OCI-LY3 (cell line): ENCODE measurements around the gene YPEL4.

Experiments
- H2AFZ ChIP-seq: fragments of 200-600, 300-600 bp; shearing (Covaris generic); 2 replicates; pipeline ENCODE4 v1.6.0; 2014; ENCODE audit warnings: antibody characterized with exemption, low read depth, low read length
- H3K27ac ChIP-seq: fragments of 200-600, 300-600 bp; sonication (generic); 2 replicates; pipeline ENCODE4 v1.5.1; 2014; ENCODE audit warnings: mild to moderate bottlenecking, low read length, moderate library complexity, mixed read lengths
- H3K27me3 ChIP-seq: fragments of 200-600, 300-600 bp; sonication (generic); 2 replicates; pipeline ENCODE4 v1.6.1; 2014; ENCODE audit warnings: low read depth, low read length, mixed read lengths
- H3K36me3 ChIP-seq: fragments of 200-600, 300-600 bp; sonication (generic); replicated peaks from 2 replicates; pipeline ENCODE3; 2014; ENCODE audit warnings: low read depth, low read length, mixed read lengths
- H3K4me1 ChIP-seq: fragments of 300-600, 200-600 bp; sonication (generic); 2 replicates; pipeline ENCODE4 v1.6.1; 2014; ENCODE audit warnings: low read length, mixed read lengths
- H3K4me2 ChIP-seq: fragments of 200-600, 300-600 bp; sonication (generic); 2 replicates; pipeline ENCODE4 v1.6.1; 2014; ENCODE audit warnings: low read length, mixed read lengths
- H3K4me3 ChIP-seq: fragments of 300-600, 200-600 bp; sonication (generic); 2 replicates; pipeline ENCODE4 v1.5.1; 2014; ENCODE audit warnings: antibody characterized with exemption, mild to moderate bottlenecking, low read length, moderate library complexity
- H3K79me2 ChIP-seq: fragments of 300-600, 200-600 bp; shearing (Covaris generic); 2 replicates; pipeline ENCODE4 v1.6.1; 2014; ENCODE audit warnings: mild to moderate bottlenecking, low read length, mixed read lengths
- H3K9ac ChIP-seq: fragments of 300-600, 200-600 bp; shearing (Covaris generic); 2 replicates; pipeline ENCODE4 v1.6.0; 2014; ENCODE audit warnings: mild to moderate bottlenecking, low read length, moderate library complexity
- H3K9me3 ChIP-seq: fragments of 200-600, 300-600 bp; shearing (Covaris generic); 2 replicates; pipeline ENCODE4 v1.6.1; 2014; ENCODE audit warnings: low read length, mixed read lengths; ENCODE audit not compliant: insufficient read depth
- H4K20me1 ChIP-seq: fragments of 200-600, 300-600 bp; sonication (generic); 2 replicates; pipeline ENCODE4 v1.6.1; 2016; ENCODE audit warnings: low read length, mixed read lengths; ENCODE audit not compliant: insufficient read depth
- EZH2phosphoT487 ChIP-seq: fragments of 200-600 bp; shearing (Covaris generic); IDR thresholded peaks from 2 replicates; pipeline ENCODE4 v1.6.1; 2018; ENCODE audit warnings: antibody characterized with exemption, mixed run types, low read depth
- TF ChIP-seq, protein P1 (sequence below): fragments of 200-600, 300-600 bp; sonication (generic); IDR thresholded peaks from 2 replicates; pipeline ENCODE4 v1.5.1; 2014; ENCODE audit warnings: antibody characterized with exemption, low read length, low read depth

YPEL4 gene

DNA sequence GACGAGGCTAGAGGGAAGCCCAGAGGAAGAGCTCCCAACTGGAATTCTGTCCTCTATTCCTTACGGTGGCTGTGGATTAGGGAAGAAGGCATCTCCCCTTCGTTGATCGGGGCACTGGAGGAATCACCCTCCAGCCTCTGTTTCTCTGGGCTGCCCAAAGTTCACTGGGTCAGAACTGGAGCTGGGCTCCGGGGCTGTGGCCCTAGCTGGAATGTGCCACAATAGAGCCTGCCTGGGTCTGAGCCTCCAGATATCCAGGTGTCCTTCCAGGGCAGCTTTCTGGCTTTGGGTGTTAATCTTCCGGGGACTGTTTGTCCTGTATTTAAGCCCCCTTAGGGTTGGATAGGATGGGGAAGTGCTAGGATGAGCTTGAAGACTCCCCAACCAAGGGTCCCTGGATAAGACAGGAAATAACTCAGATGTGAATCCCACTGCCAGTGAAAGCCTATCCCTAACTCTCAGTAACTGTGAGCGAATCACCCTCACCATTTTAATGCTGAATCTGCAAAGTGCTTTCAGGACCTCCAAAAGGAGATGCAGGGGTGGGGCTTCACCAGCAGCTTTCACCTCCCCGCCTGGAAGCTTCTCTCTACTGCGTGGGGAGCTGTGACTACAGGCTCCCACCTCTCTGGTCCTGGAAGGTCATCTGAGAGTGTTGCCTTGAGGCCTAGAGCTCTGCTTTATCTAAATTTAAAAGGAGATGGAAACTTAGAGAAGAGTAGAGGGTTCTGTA lies 9.5 kb downstream of the YPEL4 start:
- Histone ChIP-seq H2AFZ (no peak overlapping the region; the same call in 1 of the 2 replicates), H3K36me3 (no peaks in the 10 kb centered on the region), H3K9me3 (no peaks in the 10 kb centered on the region), H3K9ac (no peak overlapping the region), H3K27me3 (peaks cover 8% of the 10 kb centered on the region; the same call in 1 of the 2 replicates), H3K4me3 (0 out of 2 replicates have a peak overlapping the region, but pooled peaks have one; percentile 8), H4K20me1 (no peaks in the 10 kb centered on the region), H3K79me2 (no peaks in the 10 kb centered on the region), H3K4me1 (peaks cover 37% of the 10 kb centered on the region), H3K4me2 (peak overlapping the region; percentile 41), H3K27ac (no peak overlapping the region)
- TF ChIP-seq, protein P1, sequence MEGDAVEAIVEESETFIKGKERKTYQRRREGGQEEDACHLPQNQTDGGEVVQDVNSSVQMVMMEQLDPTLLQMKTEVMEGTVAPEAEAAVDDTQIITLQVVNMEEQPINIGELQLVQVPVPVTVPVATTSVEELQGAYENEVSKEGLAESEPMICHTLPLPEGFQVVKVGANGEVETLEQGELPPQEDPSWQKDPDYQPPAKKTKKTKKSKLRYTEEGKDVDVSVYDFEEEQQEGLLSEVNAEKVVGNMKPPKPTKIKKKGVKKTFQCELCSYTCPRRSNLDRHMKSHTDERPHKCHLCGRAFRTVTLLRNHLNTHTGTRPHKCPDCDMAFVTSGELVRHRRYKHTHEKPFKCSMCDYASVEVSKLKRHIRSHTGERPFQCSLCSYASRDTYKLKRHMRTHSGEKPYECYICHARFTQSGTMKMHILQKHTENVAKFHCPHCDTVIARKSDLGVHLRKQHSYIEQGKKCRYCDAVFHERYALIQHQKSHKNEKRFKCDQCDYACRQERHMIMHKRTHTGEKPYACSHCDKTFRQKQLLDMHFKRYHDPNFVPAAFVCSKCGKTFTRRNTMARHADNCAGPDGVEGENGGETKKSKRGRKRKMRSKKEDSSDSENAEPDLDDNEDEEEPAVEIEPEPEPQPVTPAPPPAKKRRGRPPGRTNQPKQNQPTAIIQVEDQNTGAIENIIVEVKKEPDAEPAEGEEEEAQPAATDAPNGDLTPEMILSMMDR = no peak
- no peak for TF ChIP-seq EZH2phosphoT487

DNA sequence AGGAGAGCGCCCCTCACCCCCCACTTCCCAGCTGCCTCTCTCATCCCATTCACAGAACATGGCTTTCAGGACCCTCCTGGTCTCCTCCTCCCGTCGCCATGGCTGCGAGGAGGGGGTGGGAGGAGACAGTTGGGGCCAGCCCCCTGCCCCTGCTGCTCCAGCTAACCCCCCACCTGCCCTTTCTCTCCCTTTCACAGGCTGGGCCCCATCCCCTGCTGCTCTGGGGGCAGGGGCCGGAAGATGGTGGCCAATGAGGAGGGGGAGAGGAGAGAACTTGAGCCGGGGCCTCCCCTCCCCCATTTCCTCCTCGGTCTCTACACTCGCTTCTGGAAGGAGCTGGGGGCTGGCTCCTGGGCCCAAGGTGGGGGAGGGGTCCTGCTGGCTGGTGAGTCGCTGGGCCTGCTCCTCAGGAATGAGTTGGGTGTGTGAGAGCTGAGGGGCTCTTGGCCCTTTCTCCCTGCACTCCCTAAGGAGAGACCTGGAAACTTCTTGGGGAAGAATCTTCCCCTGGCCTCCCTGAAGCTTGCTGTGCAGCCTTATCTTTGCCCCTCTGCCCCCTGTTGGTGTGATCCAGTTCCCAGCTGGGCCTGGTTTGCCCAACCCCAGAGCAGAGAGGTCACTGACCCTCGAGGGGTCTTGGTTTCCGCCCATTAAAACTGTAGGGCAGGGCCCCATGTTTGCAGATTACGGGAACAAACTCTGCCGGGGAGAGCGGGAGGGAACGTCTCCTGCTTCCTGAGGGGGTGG lies 10.2 kb downstream of the YPEL4 start:
- peak overlapping the region; percentile 82 for H3K4me2 ChIP-seq
- H2AFZ ChIP-seq = peak overlapping the region; percentile 89
- H3K27ac ChIP-seq = no peak overlapping the region
- no peaks in the 10 kb centered on the region for H4K20me1 ChIP-seq
- TF ChIP-seq, protein P1 = 0 out of 2 replicates have a peak, but pooled peaks have one; percentile 7
- no peak for TF ChIP-seq EZH2phosphoT487
- H3K36me3 ChIP-seq = no peaks in the 10 kb centered on the region
- peak overlapping the region; percentile 15 for H3K9ac ChIP-seq
- peak overlapping the region; percentile 68 for H3K4me3 ChIP-seq
- H3K4me1 ChIP-seq = peaks cover 31% of the 10 kb centered on the region
- H3K27me3 ChIP-seq = peaks cover 15% of the 10 kb centered on the region
- H3K9me3 ChIP-seq = no peaks in the 10 kb centered on the region
- no peaks in the 10 kb centered on the region for H3K79me2 ChIP-seq

DNA sequence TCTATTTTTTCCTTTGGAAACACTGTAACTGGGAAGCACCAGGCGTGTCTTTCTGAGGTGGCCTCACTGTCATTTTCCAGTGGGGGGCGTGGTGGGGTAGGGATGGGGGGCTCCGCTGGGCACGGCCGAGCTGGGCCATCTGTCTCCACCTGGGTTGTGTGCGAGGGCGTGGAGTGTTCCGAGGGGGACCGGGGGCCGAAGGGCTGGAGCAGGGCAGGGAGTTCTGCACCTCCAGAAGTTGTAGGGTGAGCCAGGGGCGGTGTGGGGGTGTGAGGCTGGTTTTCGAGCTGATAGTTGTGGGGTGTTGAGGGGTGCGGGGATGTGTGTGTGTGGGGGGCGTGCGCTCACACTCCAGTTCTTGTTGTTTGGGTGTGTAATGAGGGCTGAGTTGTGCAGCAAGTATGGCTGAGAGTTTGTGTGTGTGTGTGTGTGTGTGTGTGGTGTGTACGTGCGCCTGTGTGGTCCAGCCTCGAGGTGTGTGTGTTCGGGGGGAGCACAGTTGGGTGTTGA lies 10.8 kb downstream of the YPEL4 start:
- Histone ChIP-seq H3K27me3 (peaks cover 20% of the 10 kb centered on the region), H3K4me2 (peak overlapping the region; percentile 82), H3K9ac (peak overlapping the region; percentile 15), H4K20me1 (no peaks in the 10 kb centered on the region), H3K9me3 (no peaks in the 10 kb centered on the region), H3K27ac (no peak overlapping the region), H2AFZ (peak overlapping the region; percentile 89), H3K4me1 (peaks cover 29% of the 10 kb centered on the region), H3K4me3 (peak overlapping the region; percentile 68), H3K36me3 (no peaks in the 10 kb centered on the region), H3K79me2 (no peaks in the 10 kb centered on the region)
- TF ChIP-seq, protein P1 = no peak
- TF ChIP-seq EZH2phosphoT487 = no peak
